Skeletal muscle tissue (tissue), 4 donors: ENCODE data around the gene CA5A. TPM values are rescaled to one million over a fixed set of nuclear protein-coding genes. Genes with fewer than 3 reads are reported as not detected.
A peak's percentile ranks its signal among the peaks of the same experiment; 100 is the strongest.
"Not testable (repeated sequence)": the region's sequence is repeated elsewhere in the genome, so short reads cannot be mapped to it uniquely, and the experiment has no call there.

ENCODE experiments used
- H3K27ac ChIP-seq: one replicate; pipeline ENCODE4 v1.7.0; 2013; ENCODE audit warnings: mild to moderate bottlenecking, low read depth, low read length, inconsistent platforms
- H3K27me3 ChIP-seq, 3 donors: one replicate each; pipeline ENCODE4 v1.7.0; 2013; ENCODE audit warnings: low read length in 3 of 3; ENCODE audit not compliant: control insufficient read depth in 3 of 3, insufficient read depth in 3 of 3
- H3K36me3 ChIP-seq, 3 donors: one replicate each; pipeline ENCODE4 v1.7.0; 2013; ENCODE audit warnings: low read length in 3 of 3; ENCODE audit not compliant: control insufficient read depth in 3 of 3, insufficient read depth in 3 of 3
- H3K4me1 ChIP-seq, 3 donors: one replicate each; pipeline ENCODE4 v1.7.0; 2013; ENCODE audit warnings: low read length in 3 of 3, mild to moderate bottlenecking in 3 of 3; ENCODE audit not compliant: control insufficient read depth in 3 of 3, insufficient read depth in 3 of 3
- H3K4me3 ChIP-seq, 3 donors: one replicate each; pipeline ENCODE4 v1.7.0; 2013; ENCODE audit warnings: low read length in 3 of 3
- H3K9ac ChIP-seq, 3 donors: one replicate each; pipeline ENCODE4 v1.7.0; 2013; ENCODE audit warnings: low read length in 3 of 3, mild to moderate bottlenecking in 3 of 3, moderate library complexity in 2 of 3, low read depth in 1 of 3
- H3K9me3 ChIP-seq, 3 donors: one replicate each; pipeline ENCODE4 v1.7.0; 2013; ENCODE audit warnings: low read length in 3 of 3; ENCODE audit not compliant: control insufficient read depth in 3 of 3
- total RNA-seq: library from RNA; depleted of rRNA; stranded (reverse); fragments of >200 nt; gene quantifications from one replicate; pipeline ENCODE4 v1.2.3, GENCODE V29; 2014
- donor health status: Osteomylitis.

Gene CA5A
- total RNA-seq, 1 donor from 2014 or later, result not detected

DNA sequence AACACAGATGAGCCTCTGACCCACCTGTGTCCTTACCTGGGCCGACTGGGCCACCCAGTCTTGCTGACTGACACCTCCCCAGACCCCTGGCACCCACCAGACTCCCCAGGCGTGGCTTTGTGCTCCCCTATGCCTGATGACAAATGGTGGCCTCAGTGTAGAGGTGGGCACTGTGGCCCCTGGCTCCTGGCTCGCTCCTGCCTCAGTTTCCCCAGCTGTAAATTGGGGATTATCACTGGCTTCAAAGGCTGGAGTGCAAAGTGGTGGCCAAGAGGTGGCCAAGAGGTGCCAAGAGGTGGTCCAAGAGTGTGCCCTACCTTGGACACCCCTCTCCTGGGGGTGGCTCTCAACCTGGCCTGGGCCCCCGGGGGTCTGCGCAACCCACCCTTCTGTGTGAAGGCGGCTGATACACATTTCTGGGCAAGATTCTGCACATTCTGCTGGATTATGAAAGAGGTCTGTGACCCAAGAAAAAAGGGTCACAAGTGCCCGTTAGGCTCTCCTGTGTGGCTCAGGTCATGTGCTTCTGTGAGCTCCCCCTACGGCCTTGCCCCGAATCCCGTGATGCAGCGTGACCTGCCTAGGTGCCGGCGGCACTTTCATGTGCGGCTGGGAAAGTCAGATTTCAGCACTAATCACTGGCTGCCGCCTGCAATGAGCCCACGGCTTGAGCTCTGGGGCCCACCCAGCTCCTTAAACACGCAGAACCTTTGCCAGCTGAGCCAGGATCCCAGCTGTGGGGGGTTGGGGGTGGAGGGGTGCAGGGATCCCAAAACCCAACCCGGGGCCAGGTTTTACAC is 74.8 kb downstream of the CA5A start:
- H3K9ac ChIP-seq, result peak overlapping the region in 2 of 3 donors; percentile 82 to 83
- H3K9me3 ChIP-seq, H3K27me3 ChIP-seq, H3K36me3 ChIP-seq, H3K4me3 ChIP-seq: not testable (repeated sequence)
- H3K4me1 ChIP-seq, result peaks cover 27 to 56% (median 45%) of the 10 kb centered on the region in 3 donors
- H3K27ac ChIP-seq, result peak overlapping the region; percentile 83

DNA sequence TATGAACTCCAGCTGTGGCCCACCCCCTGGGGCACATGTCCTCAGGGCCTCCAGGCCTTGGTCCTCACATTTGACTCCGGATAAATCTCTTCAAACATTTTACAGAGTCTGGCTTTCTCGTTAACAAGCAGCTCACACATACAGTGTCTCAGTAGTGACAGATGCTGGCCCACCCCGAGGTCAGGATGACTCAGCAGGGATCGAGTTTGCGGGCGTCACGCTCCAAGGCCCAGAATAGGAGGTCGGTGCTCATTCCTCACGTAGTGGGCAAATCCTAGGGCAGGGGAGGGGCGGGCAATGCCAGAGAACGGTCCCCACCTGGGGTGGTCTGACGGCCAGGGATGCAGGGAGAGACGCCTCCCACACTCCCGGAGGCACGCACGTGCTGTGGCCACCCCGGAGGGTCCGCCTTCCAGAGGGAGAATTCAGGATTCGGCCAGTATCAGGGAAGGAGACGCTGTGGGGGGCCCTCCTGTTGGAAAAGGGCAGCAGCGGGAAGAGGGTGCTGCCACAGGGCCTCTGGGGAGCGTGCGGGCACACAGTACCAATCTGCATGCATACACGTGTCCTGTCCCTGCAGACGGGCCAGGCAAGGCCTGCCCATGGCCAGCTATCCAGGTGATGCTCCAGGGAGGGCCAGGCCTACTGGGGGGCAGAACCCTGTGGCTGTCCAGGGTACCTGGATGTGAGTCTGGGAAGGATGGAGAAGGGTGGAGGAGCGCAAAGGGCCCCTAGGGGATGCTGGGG is 75.6 kb downstream of the CA5A start:
- Histone ChIP-seq H3K27me3 (no peaks in the 10 kb centered on the region), H3K9ac (peak overlapping the region; percentile 82 to 83 (median 83)), H3K27ac (peak overlapping the region; percentile 83), H3K36me3 (no peaks in the 10 kb centered on the region), H3K9me3 (no peaks in the 10 kb centered on the region), H3K4me3 (peak overlapping the region; percentile 69 to 70 (median 70)), H3K4me1 (peaks cover 35 to 64% (median 53%) of the 10 kb centered on the region in 3 donors)

DNA sequence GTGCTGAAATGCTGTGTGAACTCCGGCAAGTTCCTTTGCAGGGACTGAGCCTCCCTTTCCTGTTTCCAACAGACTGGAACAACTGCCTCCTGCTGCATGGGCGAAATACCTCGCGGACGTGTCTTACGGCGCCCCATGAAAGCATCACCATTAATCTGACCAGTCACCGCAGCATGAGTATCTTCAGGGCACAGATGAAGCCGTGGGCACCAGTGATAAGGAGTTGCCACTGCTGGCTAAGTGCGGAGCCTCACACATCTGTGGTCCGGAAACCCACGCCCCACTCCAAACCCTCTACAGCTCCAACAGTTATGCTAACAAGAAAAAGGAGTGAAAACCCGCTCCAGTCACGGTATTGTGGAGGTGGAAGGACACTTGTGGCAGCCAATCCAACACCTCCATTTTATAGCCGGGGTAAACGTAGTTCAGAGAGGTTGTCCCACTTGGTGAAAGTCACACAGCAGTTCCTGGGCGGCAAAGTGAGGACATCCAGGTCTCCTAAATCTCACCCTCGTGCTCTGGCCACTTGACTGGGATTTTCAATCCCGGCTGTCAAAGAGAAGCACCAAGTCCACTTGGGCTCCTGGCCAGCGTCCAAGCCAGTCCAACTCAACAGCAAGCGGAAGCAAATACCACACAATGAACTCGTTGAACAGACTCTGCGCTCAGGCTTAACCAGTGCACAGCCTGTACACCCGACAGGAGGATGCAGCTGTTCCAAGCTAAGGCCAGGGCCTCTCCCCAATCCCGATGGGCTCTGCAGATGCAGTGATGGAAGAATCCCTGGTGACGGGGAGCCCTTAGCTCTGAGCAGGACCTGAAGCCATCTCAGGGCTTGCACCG is 78.0 kb downstream of the CA5A start:
- Histone ChIP-seq H3K27ac (peak overlapping the region; percentile 83), H3K4me1 (peaks cover 57 to 82% (median 73%) of the 10 kb centered on the region in 3 donors), H3K9ac (peak overlapping the region in 2 of 3 donors; percentile 82 to 83), H3K4me3 (peak overlapping the region; percentile 48 to 70 (median 69))
- not testable (repeated sequence) for H3K9me3 ChIP-seq, H3K36me3 ChIP-seq, H3K27me3 ChIP-seq

DNA sequence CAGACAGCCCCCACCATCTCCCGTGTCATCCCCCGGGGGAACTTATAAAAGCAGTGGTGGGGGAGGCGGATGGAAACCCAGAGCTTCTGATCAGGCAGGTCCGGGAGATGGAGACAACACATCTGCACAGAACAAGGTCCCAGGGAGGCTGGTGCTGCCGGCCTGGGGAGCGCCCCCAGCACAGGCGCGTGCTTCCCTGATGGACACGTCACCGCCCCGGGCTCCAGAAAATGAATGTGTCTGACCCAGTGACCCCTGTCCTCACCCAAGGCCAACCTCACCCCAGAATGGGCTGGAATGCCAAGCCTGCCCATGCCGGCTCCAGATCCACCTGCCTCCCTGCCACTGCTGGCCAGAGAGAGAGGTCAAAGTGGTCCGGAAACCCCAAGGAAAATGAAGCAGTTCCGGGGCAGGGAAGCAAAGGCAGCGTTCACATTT is 79.5 kb downstream of the CA5A start:
- peak overlapping the region in 2 of 3 donors; percentile 59 to 71 for H3K9ac ChIP-seq
- H3K27me3 ChIP-seq, result no peaks in the 10 kb centered on the region
- H3K36me3 ChIP-seq, result no peaks in the 10 kb centered on the region
- H3K9me3 ChIP-seq, result no peaks in the 10 kb centered on the region
- H3K4me3 ChIP-seq, result peak overlapping the region in 2 of 3 donors; percentile 43 to 52
- H3K27ac ChIP-seq, result peak overlapping the region; percentile 81
- peaks cover 71 to 86% (median 82%) of the 10 kb centered on the region in 3 donors for H3K4me1 ChIP-seq

GRCh38 chr16:87855852-87856715 is 80.2 kb downstream of the CA5A start:
- Histone ChIP-seq H3K9me3 (no peaks in the 10 kb centered on the region), H3K4me1 (peaks cover 71 to 86% (median 83%) of the 10 kb centered on the region in 3 donors), H3K4me3 (peak overlapping the region; percentile 14 to 52 (median 43)), H3K27ac (peak overlapping the region; percentile 81), H3K27me3 (no peaks in the 10 kb centered on the region), H3K9ac (peak overlapping the region; percentile 33 to 71 (median 59)), H3K36me3 (peaks cover 3 to 6% (median 4%) of the 10 kb centered on the region in 3 donors)

DNA sequence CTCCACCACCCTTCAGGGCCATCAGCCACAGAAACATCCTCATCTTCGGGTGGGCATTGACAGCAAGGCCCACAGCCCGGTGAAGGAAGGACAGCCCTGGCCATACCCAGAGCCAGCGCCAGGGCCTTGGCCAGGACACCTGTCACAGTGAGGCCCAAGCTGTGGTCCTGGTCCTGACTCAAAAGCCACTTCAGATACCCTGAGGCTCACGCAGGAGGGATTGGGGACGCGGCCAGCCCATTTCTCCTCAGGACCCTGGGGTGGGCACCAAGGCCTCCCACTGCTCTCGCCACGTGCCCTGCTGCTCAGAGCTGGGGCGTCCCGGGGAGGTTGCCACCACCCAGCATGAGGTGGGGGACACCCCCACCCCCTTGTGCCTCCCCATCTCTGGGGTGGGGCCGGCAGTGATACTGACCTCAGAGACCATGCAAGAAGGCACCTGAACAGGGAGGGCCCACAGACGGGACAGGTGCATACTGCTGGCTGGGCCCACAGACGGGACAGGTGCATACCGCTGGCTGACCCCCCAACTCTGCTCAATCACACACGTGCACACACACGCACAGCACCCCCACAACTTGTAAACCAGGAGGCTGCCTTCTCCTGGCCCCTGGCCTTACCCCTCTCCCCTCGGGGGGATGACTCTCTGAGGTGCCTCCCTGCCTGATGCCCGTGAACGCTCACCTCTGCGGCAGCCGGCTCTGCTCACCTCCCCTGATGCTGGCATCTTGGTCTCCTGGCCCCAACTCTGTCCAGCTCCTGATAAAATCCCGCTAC is 81.2 kb downstream of the CA5A start:
- no peaks in the 10 kb centered on the region for H3K9me3 ChIP-seq
- H3K4me3 ChIP-seq, result peak overlapping the region in 1 of 3 donors; percentile 52
- peak overlapping the region; percentile 81 for H3K27ac ChIP-seq
- H3K9ac ChIP-seq, result peak overlapping the region in 2 of 3 donors; percentile 59 to 71
- H3K27me3 ChIP-seq, result no peaks in the 10 kb centered on the region
- H3K4me1 ChIP-seq, result peaks cover 73 to 90% (median 86%) of the 10 kb centered on the region in 3 donors
- H3K36me3 ChIP-seq, result peaks cover 8 to 14% (median 12%) of the 10 kb centered on the region in 3 donors

DNA sequence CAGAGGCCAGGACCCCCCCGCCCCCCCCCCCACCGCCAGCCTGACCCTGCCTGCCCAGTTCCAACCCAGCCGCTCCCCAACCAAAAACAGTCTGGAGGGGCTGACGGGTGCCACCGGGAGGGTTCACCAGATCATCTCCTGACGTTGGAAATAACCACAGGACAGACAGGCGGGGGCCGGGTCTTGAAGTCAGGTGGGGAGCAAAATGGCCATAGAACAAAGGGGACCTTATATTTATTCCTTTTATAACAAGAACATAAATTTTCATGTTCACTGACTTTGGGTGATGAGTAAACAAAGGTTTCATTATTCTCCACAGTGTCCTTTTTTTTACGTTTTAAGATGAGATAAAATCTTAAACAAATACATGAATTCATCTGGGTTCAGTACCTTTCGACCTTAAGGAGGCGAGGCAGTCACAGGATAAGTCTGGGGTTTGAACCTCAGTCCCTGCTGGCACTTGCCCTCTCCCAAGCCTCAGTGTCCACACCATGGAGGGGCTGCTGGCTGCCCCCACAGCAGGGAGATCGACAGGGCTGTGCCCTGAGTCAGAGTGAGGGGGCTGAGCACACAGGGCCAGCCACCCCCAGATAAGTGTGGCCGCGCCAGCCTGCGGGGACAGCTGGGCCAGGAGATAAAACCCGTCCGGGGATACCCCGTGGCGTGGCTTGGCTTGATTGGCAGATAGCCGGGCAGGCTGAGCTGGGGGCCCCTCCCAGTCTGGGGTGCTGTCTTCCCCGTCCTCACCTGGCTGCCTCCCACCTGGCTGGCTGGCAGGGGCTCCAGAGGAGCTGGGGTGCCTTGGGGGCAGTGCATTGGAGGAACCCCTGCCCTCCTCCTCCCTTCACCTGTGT is 82.0 kb downstream of the CA5A start:
- Histone ChIP-seq H3K27ac (peak overlapping the region; percentile 81), H3K4me3 (peak overlapping the region in 1 of 3 donors; percentile 12), H3K9me3 (no peaks in the 10 kb centered on the region), H3K9ac (peak overlapping the region in 1 of 3 donors; percentile 71), H3K36me3 (peaks cover 8 to 18% (median 12%) of the 10 kb centered on the region in 3 donors), H3K4me1 (peaks cover 81 to 97% (median 94%) of the 10 kb centered on the region in 3 donors), H3K27me3 (no peaks in the 10 kb centered on the region)
